Tibial nerve (tissue), 4 donors: ENCODE measurements around the gene SLAMF8. TPM values are rescaled to one million over a fixed set of nuclear protein-coding genes. Genes with fewer than 3 reads are reported as not detected.

ENCODE experiments used
- DNase-seq, 2 donors: peaks; one replicate each; pipeline ENCODE4 v3.0.0-alpha.2; 2019; ENCODE audit warnings: low spot score in 2 of 2
- H3K27ac ChIP-seq, 4 donors: fragments of 200-600 bp; sonication (generic) in 3 of 4; one replicate each; pipeline ENCODE4 v1.5.1; 2017 to 2019; ENCODE audit warnings: mild to moderate bottlenecking in 1 of 4
- H3K27me3 ChIP-seq, 2 donors: fragments of 200-600 bp; sonication (generic) in 1 of 2; one replicate each; pipeline versions ENCODE4 v1.5.1 to v1.6.0; 2017 to 2019
- H3K36me3 ChIP-seq, 3 donors: fragments of 200-600 bp; sonication (generic); one replicate each; pipeline ENCODE4 v1.5.1; 2018 to 2019
- H3K4me1 ChIP-seq, 4 donors: fragments of 200-600 bp; sonication (generic) in 3 of 4; one replicate each; pipeline ENCODE4 v1.5.1; 2017 to 2019
- H3K4me3 ChIP-seq, 4 donors: fragments of 200-600 bp; sonication (generic) in 3 of 4; one replicate each; pipeline ENCODE4 v1.5.1; 2017 to 2019; ENCODE audit warnings: mild to moderate bottlenecking in 1 of 4, moderate library complexity in 1 of 4
- H3K9me3 ChIP-seq, 4 donors: fragments of 200-600 bp; sonication (generic) in 3 of 4; one replicate each; pipeline ENCODE4 v1.5.1; 2017 to 2019
- EP300 ChIP-seq, 2 donors: sonication (generic); formaldehyde crosslinking; IDR thresholded peaks; one replicate each; pipeline ENCODE4 v1.6.1; 2017; ENCODE audit warnings: antibody characterized with exemption in 2 of 2, mild to moderate bottlenecking in 1 of 2
- POLR2A ChIP-seq, 2 donors: fragments of 450-650 bp; IDR thresholded peaks; one replicate each; pipeline ENCODE4 v1.6.1; 2017; ENCODE audit warnings: antibody characterized with exemption in 2 of 2, mild to moderate bottlenecking in 2 of 2, moderate library complexity in 2 of 2
- WGBS, 2 donors: methylation state at CpG; one replicate each; pipeline ENCODE4 v1.1.5; 2018; 5-methylcytosine and 5-hydroxymethylcytosine counted together
- total RNA-seq, 4 donors: library from RNA; depleted of rRNA; stranded (reverse); fragments of >200 nt; gene quantifications; one replicate each; pipeline ENCODE4 v1.1.0, GENCODE V29; 2016
- TF ChIP-seq, protein P1 (sequence below), 5 experiments: fragments of 200-600 bp in 3 of 5; fragments of 450-650 bp in 2 of 5; sonication (generic) in 3 of 5; IDR thresholded peaks; one replicate each; pipeline ENCODE4 v1.5.1; 2016 to 2019; ENCODE audit warnings: antibody characterized with exemption in 5 of 5, mild to moderate bottlenecking in 3 of 5, moderate library complexity in 2 of 5

Gene SLAMF8
- total RNA-seq, 4 donors from 2014 or later: 2.2 to 6.9 (median 3.7) TPM

DNA sequence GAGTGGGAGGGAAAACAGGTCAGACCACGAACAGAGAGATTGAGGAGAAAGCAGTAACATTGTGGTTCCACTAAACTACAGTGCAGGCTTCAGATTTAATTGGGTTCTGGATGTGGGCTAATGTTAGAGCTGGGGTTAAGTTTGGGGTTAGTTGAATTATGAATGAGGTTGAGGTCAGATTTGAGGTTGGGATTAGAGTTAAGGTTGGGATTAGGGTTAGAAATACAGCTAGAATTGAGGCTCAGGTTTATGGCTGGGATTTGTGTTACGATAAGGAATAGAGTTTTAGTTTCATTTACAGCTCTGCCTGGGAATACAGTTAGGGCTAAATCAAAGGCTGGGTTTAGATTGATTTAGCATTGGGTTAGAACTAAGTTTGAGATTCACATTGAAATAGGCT, 37.6 kb downstream of the SLAMF8 start:
- no peak for DNase-seq
- Histone ChIP-seq H3K27ac (no peak overlapping the region), H3K9me3 (no peaks in the 10 kb centered on the region), H3K4me1 (peaks cover 0 to 10% (median 3%) of the 10 kb centered on the region in 4 donors), H3K27me3 (no peaks in the 10 kb centered on the region), H3K36me3 (peaks cover 0 to 11% (median 0%) of the 10 kb centered on the region in 3 donors), H3K4me3 (no peak overlapping the region)
- WGBS, 2 donors: 72 to 81% methylated on average over 2 of the region's 2 CpGs
- TF ChIP-seq POLR2A (IDR thresholded peaks at IDR 0.05): no peak
- no peak for TF ChIP-seq EP300 (IDR thresholded peaks at IDR 0.05)
- TF ChIP-seq, protein P1, sequence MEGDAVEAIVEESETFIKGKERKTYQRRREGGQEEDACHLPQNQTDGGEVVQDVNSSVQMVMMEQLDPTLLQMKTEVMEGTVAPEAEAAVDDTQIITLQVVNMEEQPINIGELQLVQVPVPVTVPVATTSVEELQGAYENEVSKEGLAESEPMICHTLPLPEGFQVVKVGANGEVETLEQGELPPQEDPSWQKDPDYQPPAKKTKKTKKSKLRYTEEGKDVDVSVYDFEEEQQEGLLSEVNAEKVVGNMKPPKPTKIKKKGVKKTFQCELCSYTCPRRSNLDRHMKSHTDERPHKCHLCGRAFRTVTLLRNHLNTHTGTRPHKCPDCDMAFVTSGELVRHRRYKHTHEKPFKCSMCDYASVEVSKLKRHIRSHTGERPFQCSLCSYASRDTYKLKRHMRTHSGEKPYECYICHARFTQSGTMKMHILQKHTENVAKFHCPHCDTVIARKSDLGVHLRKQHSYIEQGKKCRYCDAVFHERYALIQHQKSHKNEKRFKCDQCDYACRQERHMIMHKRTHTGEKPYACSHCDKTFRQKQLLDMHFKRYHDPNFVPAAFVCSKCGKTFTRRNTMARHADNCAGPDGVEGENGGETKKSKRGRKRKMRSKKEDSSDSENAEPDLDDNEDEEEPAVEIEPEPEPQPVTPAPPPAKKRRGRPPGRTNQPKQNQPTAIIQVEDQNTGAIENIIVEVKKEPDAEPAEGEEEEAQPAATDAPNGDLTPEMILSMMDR (IDR thresholded peaks at IDR 0.05): no peak

DNA sequence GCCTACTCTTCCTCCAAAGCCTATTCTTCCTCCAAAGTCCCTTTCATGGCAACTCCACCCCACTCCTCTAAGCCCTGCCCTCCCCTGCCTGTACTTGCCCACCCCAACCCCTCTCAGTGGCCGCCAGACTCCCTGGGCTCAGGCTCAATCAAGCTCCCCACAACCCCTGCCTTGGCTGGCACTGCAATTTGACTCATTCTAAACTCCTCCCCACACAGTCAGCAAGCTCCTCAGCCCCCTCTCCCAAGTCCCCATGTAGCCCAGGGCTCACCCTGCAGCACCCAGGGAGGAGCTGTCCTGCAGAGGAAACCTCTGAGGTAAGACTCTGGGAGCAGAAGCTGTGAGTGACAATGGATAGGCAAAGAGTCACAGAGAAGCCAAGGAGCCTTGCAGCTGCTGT, 39.4 kb downstream of the SLAMF8 start:
- Histone ChIP-seq H3K36me3 (peaks cover 0 to 11% (median 0%) of the 10 kb centered on the region in 3 donors), H3K4me1 (peaks cover 0 to 10% (median 3%) of the 10 kb centered on the region in 4 donors), H3K27ac (no peak overlapping the region), H3K4me3 (no peak overlapping the region), H3K27me3 (no peaks in the 10 kb centered on the region), H3K9me3 (no peaks in the 10 kb centered on the region)
- WGBS, 2 donors: 38 to 56% methylated on average over 1 of the region's 1 CpG
- no peak for DNase-seq
- no peak for TF ChIP-seq EP300 (IDR thresholded peaks at IDR 0.05)

DNA sequence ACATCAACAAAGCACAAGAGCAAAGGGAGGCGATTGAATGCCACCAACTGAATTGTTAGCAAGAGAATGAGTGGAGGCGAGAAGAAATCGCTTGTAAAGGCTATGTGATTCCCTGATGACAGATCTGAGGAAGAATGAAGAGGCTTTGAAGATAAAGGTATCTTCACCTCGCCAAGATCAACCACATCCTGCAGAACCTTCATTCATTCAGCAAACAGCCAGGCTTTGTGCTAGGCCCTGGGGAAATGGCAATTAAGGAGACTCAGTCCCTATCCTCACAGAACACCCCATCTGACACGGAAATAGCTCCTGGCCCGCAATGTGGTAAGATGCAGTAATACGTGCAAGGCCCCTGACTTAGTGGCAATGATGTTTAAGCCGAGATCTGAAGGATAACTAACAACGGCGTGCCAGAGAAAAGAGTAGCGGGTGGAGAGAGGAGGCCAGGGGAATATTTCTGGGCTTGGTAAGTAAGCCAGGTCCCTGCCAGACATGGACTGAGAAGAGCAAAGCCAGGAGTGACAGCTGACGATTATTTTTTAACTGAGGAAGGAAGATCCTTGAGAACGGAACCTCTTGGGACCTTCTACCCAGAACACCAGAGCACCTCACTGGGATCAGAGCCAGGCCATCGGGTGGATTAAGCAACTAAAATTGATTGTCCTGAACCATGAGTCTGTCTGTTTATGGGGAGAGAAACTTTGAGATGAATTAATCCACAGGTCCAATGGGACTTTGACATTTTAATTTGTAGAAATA, 40.4 kb downstream of the SLAMF8 start:
- Histone ChIP-seq H3K4me3 (no peak overlapping the region), H3K9me3 (no peaks in the 10 kb centered on the region), H3K27me3 (no peaks in the 10 kb centered on the region), H3K27ac (no peak overlapping the region), H3K36me3 (peaks cover 0 to 11% (median 0%) of the 10 kb centered on the region in 3 donors), H3K4me1 (peaks cover 0 to 10% (median 3%) of the 10 kb centered on the region in 4 donors)
- 75 to 79% methylated on average over 14 of the region's 14 CpGs for WGBS, 2 donors
- TF ChIP-seq POLR2A (IDR thresholded peaks at IDR 0.05) (no peak), EP300 (IDR thresholded peaks at IDR 0.05) (no peak)
- TF ChIP-seq, protein P1 (IDR thresholded peaks at IDR 0.05): no peak
- no peak for DNase-seq

DNA sequence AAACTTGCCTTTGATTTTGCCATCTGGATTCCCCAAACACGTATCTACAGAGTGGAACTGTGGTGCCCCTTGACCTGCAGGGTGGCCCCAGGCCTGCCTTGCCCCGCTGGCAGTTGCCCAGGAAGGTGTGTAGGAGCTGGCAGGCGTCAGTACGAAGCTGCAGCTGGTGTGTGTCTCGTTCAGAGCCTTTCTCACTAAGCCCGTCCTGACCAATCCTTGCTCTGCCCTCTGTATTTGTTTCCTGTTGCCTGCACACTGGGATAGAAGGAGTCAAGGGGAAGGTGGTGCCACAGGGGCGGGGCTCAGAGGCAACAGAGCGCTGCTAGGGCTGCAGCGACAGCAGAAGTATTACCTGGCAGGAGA, 41.0 kb downstream of the SLAMF8 start:
- Histone ChIP-seq H3K4me3 (no peak overlapping the region), H3K27me3 (no peaks in the 10 kb centered on the region), H3K4me1 (peaks cover 0 to 10% (median 3%) of the 10 kb centered on the region in 4 donors), H3K27ac (peak overlapping the region in 1 of 4 donors; percentile 3), H3K9me3 (no peaks in the 10 kb centered on the region), H3K36me3 (peaks cover 0 to 5% (median 0%) of the 10 kb centered on the region in 3 donors)
- WGBS, 2 donors: 24 to 32% methylated on average over 8 to 9 of the region's 9 CpGs
- TF ChIP-seq EP300 (IDR thresholded peaks at IDR 0.05): no peak
- no peak for DNase-seq

DNA sequence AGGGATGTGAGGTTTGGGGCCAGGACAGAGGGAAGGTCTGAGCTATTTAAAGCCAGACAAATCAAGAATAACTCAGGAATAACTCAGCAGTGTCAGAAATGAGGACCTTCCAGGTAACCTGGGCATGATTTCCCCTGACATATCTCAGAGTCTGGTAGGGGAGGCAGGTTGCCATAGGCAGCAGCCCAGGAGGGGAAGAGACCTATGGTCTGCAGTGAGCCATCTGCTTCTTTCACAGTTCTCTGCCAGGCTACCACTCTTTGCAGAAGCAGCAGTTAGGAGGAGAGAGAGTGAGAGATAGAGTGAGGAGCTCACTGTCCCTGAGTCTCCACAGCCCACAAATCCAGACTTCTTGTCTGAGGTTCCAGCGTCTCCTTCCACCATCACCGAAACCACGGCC, 42.1 kb downstream of the SLAMF8 start:
- 33 to 72% methylated on average over 3 of the region's 3 CpGs for WGBS, 2 donors
- H3K27ac ChIP-seq: no peak overlapping the region
- no peaks in the 10 kb centered on the region for H3K27me3 ChIP-seq
- H3K9me3 ChIP-seq: no peaks in the 10 kb centered on the region
- H3K36me3 ChIP-seq: no peaks in the 10 kb centered on the region
- DNase-seq: no peak
- peaks cover 0 to 10% (median 3%) of the 10 kb centered on the region in 4 donors for H3K4me1 ChIP-seq
- no peak overlapping the region for H3K4me3 ChIP-seq
- TF ChIP-seq, protein P1 (IDR thresholded peaks at IDR 0.05): no peak
- no peak for TF ChIP-seq POLR2A (IDR thresholded peaks at IDR 0.05)
- no peak for TF ChIP-seq EP300 (IDR thresholded peaks at IDR 0.05)

DNA sequence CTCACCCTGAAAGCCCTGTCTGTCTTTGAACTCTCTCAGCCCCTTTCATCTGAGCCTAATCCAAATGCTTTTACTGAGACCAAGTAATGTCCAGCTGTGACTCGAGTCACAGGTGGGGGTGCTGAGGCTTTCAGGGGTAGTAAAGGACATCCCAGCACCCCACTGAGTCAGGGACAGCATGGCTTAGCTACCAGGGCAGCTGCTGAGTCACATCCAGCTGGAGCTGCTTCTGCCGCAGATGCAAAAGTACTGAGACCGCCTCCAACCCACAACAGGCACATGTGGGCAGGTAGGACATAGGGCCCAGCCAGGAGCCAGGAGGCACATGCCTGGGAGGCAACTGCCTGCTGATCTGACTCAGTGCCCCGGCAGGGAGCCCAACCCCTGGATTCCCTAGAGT, 42.5 kb downstream of the SLAMF8 start:
- Histone ChIP-seq H3K4me3 (no peak overlapping the region), H3K36me3 (no peaks in the 10 kb centered on the region), H3K4me1 (peaks cover 0 to 10% (median 3%) of the 10 kb centered on the region in 4 donors), H3K27me3 (no peaks in the 10 kb centered on the region), H3K27ac (no peak overlapping the region), H3K9me3 (no peaks in the 10 kb centered on the region)
- 42 to 46% methylated on average over 4 of the region's 4 CpGs for WGBS, 2 donors
- TF ChIP-seq POLR2A (IDR thresholded peaks at IDR 0.05): no peak
- no peak for TF ChIP-seq EP300 (IDR thresholded peaks at IDR 0.05)
- TF ChIP-seq, protein P1 (IDR thresholded peaks at IDR 0.05): no peak
- no peak for DNase-seq
